ENCODE results near the gene STC2.

Gene STC2

DNA sequence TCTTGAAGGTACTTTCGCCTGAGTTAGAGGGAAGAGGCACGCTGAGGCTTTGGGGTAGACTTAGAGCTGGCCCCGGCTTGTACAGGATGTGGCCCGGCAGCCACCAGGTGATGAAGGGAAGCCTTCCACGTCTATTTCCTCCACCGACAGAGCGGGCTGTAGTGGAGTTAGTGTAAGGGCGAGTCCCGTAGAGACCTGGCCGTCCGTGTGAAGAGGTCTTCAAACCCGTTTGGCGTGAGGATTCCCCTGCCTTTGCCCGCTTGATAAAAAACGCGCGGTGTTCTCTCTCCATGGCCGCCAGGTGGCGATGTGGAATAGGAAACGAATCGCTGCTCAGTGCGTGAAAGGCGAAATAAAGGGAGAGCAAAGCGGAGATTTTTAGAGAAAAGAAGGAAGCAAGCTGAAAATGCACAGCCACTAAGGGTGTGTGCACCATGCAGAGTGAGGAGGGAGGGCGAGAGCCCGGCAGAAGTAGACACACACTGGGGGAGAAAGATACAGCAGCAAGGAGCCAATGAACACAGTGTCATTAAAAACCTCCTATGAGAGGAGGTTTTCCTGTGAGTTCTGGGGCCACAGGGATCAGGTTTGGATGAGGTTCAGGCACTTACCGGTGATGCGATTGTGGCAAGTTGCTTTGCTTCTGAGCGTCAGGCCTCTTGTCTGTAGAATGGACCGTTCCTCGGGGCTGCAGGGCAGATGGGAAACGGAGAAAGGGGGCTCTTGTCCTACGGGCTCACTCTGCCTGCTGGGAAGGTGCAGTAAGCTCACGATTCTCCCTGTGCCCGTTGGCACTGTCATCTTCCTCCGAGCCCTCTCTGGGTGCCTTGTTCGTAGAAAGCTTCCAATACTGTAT lies 34.2 kb downstream of the STC2 start:
- Histone ChIP-seq H3K4me2 (ENCODE audit: low read length) (no peak overlapping the region), H2AFZ (ENCODE audit: low read length) (no peak overlapping the region), H3K36me3 (ENCODE audit: insufficient read depth, low read length) (no peaks in the 10 kb centered on the region), H3K9me2 (ENCODE audit: low read depth, low read length) (no peaks in the 10 kb centered on the region), H3K27me3 (ENCODE audit: insufficient read depth, low read length) (no peaks in the 10 kb centered on the region; the same call in 1 of the 2 replicates), H3K9me3 (ENCODE audit: low read length) (no peaks in the 10 kb centered on the region), H3K79me2 (ENCODE audit: insufficient read depth, low read length) (no peaks in the 10 kb centered on the region), H3K9ac (ENCODE audit: low read length) (no peak overlapping the region), H3K4me1 (ENCODE audit: insufficient read depth, low read length, severe bottlenecking) (no peaks in the 10 kb centered on the region), H3K4me3 (ENCODE audit: low read depth, low read length, poor library complexity, severe bottlenecking) (no peak overlapping the region), H4K20me1 (ENCODE audit: insufficient read depth, low read length) (no peaks in the 10 kb centered on the region), H3K27ac (ENCODE audit: low read depth, low read length, poor library complexity, severe bottlenecking) (no peak overlapping the region), H3F3A (ENCODE audit: insufficient read depth, low read length) (no peaks in the 10 kb centered on the region)
- TF ChIP-seq, protein P1, sequence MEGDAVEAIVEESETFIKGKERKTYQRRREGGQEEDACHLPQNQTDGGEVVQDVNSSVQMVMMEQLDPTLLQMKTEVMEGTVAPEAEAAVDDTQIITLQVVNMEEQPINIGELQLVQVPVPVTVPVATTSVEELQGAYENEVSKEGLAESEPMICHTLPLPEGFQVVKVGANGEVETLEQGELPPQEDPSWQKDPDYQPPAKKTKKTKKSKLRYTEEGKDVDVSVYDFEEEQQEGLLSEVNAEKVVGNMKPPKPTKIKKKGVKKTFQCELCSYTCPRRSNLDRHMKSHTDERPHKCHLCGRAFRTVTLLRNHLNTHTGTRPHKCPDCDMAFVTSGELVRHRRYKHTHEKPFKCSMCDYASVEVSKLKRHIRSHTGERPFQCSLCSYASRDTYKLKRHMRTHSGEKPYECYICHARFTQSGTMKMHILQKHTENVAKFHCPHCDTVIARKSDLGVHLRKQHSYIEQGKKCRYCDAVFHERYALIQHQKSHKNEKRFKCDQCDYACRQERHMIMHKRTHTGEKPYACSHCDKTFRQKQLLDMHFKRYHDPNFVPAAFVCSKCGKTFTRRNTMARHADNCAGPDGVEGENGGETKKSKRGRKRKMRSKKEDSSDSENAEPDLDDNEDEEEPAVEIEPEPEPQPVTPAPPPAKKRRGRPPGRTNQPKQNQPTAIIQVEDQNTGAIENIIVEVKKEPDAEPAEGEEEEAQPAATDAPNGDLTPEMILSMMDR (IDR thresholded peaks at IDR 0.05; ENCODE audit: low read length) = peak; percentile 96
- TF ChIP-seq EZH2 (IDR thresholded peaks at IDR 0.05; ENCODE audit: borderline replicate concordance, low read length) = no peak

DNA sequence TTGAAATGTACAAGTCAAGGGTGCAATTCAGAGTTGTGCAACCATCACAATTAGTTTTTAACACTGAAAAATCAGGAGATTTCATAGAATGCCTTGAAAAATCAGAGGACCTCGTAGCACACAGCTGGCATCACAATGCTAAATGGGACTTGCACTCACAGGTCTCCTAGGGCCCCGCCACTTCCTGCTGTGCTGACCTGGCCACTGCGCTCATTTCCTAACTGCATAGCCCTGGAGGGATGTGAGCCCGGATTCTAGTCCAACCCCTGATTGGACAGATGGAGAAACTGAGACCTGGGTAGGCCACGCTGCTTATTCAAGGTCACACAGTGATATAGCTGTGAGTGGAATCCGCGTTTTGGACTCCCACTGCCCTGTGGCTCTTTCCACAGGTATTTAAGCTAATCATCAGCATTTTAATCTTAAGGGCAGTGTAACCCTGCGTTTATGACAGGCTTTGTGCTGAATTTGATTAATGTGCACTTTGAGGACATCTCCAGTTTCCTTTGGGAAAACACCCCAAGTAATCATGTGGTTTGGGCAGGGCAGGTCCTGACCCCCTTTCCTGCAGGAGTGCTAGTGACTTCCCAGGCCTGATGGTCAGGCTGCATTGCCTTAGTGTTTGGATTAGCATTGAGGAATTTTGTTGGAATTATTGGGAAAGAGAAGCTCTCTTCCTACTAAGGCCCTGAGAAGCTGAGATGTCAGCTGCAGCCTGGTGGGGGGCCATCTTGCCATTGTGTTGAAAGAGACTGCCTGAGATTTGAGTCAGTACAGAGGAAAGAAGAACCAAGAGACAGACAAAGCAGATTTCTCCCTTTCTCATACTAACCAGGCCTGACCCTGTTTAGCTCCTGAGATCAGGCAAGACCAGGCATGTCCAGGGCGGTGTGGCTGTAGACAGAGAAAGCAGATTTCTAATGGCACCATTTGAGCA lies 36.2 kb downstream of the STC2 start:
- no peaks in the 10 kb centered on the region for H3K79me2 ChIP-seq (ENCODE audit: insufficient read depth, low read length)
- H3K4me3 ChIP-seq (ENCODE audit: low read depth, low read length, poor library complexity, severe bottlenecking) = no peak overlapping the region
- no peak overlapping the region for H3K9ac ChIP-seq (ENCODE audit: low read length)
- no peaks in the 10 kb centered on the region for H3K9me3 ChIP-seq (ENCODE audit: low read length)
- TF ChIP-seq, protein P1 (IDR thresholded peaks at IDR 0.05; ENCODE audit: low read length) = no peak
- no peak for TF ChIP-seq EZH2 (IDR thresholded peaks at IDR 0.05; ENCODE audit: borderline replicate concordance, low read length)
- no peak overlapping the region for H3K27ac ChIP-seq (ENCODE audit: low read depth, low read length, poor library complexity, severe bottlenecking)
- H3K4me2 ChIP-seq (ENCODE audit: low read length) = no peak overlapping the region
- no peaks in the 10 kb centered on the region for H3F3A ChIP-seq (ENCODE audit: insufficient read depth, low read length)
- H3K9me2 ChIP-seq (ENCODE audit: low read depth, low read length) = no peaks in the 10 kb centered on the region
- H2AFZ ChIP-seq (ENCODE audit: low read length) = no peak overlapping the region
- no peaks in the 10 kb centered on the region for H3K4me1 ChIP-seq (ENCODE audit: insufficient read depth, low read length, severe bottlenecking)
- H4K20me1 ChIP-seq (ENCODE audit: insufficient read depth, low read length) = no peaks in the 10 kb centered on the region
- no peaks in the 10 kb centered on the region for H3K27me3 ChIP-seq (ENCODE audit: insufficient read depth, low read length)
- no peaks in the 10 kb centered on the region for H3K36me3 ChIP-seq (ENCODE audit: insufficient read depth, low read length)

DNA sequence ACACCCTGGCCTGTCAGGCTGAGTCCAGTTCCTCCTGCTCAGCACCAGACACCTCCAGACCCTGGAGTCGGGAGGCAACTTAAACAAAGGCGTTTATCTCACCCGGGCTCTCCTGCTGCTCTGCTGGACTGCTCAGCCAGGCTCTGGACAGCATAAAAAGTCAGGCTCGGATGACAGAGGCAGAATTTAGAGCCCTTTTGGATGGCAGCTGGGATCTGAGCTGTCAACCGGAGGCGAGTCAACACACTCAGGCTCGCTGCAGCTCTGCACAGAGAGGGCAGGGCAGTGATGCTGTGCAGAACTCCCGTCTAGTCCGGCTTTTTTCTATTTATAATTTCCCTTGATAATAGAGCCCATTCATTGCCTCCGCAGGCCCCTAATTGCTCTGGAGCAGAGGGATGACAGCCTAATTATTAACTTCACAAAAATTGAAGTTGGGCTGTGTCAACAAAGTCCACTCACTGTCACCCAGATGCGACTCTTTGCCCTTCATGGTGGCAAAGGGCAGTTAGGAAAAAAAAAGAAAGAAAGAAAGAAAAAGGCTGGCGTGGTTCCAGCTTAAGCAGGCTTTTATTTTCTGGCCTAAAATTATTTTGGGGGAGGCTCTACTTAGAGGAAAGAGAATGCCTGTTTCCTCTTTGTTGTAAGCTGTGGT lies 37.6 kb downstream of the STC2 start:
- TF ChIP-seq EZH2 (IDR thresholded peaks at IDR 0.05; ENCODE audit: borderline replicate concordance, low read length) = no peak
- TF ChIP-seq, protein P1 (IDR thresholded peaks at IDR 0.05; ENCODE audit: low read length) = no peak
- Histone ChIP-seq H3K79me2 (ENCODE audit: insufficient read depth, low read length) (no peaks in the 10 kb centered on the region), H4K20me1 (ENCODE audit: insufficient read depth, low read length) (no peaks in the 10 kb centered on the region), H3K27ac (ENCODE audit: low read depth, low read length, poor library complexity, severe bottlenecking) (no peak overlapping the region), H3K9me3 (ENCODE audit: low read length) (no peaks in the 10 kb centered on the region), H3K27me3 (ENCODE audit: insufficient read depth, low read length) (no peaks in the 10 kb centered on the region), H3K4me1 (ENCODE audit: insufficient read depth, low read length, severe bottlenecking) (no peaks in the 10 kb centered on the region), H3K9ac (ENCODE audit: low read length) (no peak overlapping the region), H2AFZ (ENCODE audit: low read length) (no peak overlapping the region), H3K4me2 (ENCODE audit: low read length) (no peak overlapping the region), H3F3A (ENCODE audit: insufficient read depth, low read length) (no peaks in the 10 kb centered on the region), H3K36me3 (ENCODE audit: insufficient read depth, low read length) (no peaks in the 10 kb centered on the region), H3K9me2 (ENCODE audit: low read depth, low read length) (no peaks in the 10 kb centered on the region), H3K4me3 (ENCODE audit: low read depth, low read length, poor library complexity, severe bottlenecking) (no peak overlapping the region)
